Measurements from ENCODE around the gene UBE2G2.

GRCh38 chr21:44834951-44835646, 33.5 kb upstream of the UBE2G2 start:
- no peak for TF ChIP-seq EP300 (IDR thresholded peaks at IDR 0.05)
- no peak for TF ChIP-seq POLR2AphosphoS5 (IDR thresholded peaks at IDR 0.05)
- TF ChIP-seq CTCF (IDR thresholded peaks at IDR 0.05), result no peak
